Loucy (cell line): ENCODE results near the gene TFEB.

Experiments used
- CTCF ChIP-seq: fragments of 200-600 bp; sonication (generic); conservative IDR thresholded peaks from 2 replicates; pipeline ENCODE4 v1.5.1; 2014; ENCODE audit warnings: mild to moderate bottlenecking, antibody characterized with exemption, low read length
- EZH2phosphoT487 ChIP-seq: fragments of 200-600 bp; IDR thresholded peaks from 2 replicates; pipeline ENCODE4 v1.6.1; 2018; ENCODE audit warnings: antibody characterized with exemption, mild to moderate bottlenecking, moderate library complexity, borderline replicate concordance

GRCh38 chr6:41724586-41725501, 10.6 kb downstream of the TFEB start:
- TF ChIP-seq CTCF (peak; percentile 36), EZH2phosphoT487 (no peak)
